Measurements from ENCODE around the gene RHOXF2B.
"Not testable (repeated sequence)": the region's sequence is repeated elsewhere in the genome, so short reads cannot be mapped to it uniquely, and the experiment has no call there.

The RHOXF2B gene

GRCh38 chrX:120090208-120090607 lies 12.7 kb upstream of the RHOXF2B start:
- DNase-seq (ENCODE audit: extremely low read depth, low read depth), result no peak
- H3K4me3 ChIP-seq (replicated peaks; ENCODE audit: low read depth, low read length), result no peak overlapping the region
- TF ChIP-seq, protein P1, sequence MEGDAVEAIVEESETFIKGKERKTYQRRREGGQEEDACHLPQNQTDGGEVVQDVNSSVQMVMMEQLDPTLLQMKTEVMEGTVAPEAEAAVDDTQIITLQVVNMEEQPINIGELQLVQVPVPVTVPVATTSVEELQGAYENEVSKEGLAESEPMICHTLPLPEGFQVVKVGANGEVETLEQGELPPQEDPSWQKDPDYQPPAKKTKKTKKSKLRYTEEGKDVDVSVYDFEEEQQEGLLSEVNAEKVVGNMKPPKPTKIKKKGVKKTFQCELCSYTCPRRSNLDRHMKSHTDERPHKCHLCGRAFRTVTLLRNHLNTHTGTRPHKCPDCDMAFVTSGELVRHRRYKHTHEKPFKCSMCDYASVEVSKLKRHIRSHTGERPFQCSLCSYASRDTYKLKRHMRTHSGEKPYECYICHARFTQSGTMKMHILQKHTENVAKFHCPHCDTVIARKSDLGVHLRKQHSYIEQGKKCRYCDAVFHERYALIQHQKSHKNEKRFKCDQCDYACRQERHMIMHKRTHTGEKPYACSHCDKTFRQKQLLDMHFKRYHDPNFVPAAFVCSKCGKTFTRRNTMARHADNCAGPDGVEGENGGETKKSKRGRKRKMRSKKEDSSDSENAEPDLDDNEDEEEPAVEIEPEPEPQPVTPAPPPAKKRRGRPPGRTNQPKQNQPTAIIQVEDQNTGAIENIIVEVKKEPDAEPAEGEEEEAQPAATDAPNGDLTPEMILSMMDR (IDR thresholded peaks at IDR 0.05; ENCODE audit: low read depth, low read length, missing control alignments), result no peak

DNA sequence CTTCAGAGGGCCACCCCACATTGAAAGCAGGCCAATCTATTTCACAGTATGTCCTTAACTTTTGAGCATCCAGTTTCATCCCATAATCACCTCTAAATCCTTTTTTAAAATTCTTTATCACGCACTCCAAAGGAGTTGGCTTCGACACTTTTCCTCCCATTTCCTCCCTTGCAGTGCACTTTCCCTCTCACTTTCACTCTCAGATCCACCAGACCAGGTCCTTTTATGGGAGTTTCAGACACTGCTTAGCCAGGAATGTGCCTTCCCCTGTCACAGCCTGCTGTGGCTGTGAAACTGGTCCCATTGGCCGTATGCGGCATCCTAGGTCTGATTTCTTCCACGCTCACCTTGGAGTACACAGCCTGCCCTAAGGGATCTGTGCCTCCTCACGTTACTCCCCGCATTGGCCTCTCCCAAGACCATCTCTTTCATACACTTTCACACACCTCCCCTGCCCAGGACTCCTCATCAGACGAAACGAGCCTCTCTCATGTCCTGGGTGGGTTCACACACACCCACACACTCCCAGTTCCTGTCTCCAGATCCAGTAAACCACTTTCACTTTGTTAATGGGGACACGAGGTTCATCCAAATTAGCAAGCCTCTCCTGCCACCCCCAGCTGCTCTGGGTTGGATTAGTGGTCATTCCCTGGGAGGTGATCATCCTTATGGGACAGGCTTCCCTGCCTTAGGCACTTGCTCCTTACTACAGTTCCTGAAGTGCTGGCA lies 10.0 kb upstream of the RHOXF2B start:
- DNase-seq (ENCODE audit: extremely low read depth, low read depth), result no peak
- TF ChIP-seq, protein P1 (IDR thresholded peaks at IDR 0.05; ENCODE audit: low read depth, low read length, missing control alignments), result no peak

DNA sequence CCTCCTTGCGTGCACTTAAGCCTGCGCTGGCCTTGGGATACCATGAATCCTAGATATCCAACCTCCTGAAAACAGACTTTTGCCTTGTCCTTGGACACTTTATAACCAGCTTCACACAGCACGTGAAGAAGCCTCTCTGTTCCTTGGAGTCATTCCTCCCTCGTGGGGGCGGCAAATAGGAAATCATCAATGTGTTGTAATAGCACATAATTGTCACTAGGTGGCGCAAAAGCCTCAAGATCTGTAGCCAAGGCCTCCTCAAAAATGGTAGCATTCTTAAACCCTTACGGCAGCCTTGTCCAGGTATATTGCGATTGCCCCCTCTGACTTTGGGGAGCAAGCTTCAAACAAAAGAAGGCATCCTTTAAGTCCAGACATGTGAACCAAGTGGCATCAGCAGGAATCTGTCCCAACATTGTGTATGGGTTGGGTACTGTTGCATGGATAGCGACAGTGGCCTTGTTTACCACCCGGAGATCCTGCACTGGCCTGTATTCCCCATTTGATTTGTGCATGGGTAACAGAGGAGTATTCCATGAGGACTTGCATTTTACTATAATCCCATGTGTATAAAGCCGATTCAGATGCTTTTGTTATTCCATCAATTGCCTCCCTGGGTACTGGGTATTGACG lies 8.2 kb upstream of the RHOXF2B start:
- DNase-seq (ENCODE audit: extremely low read depth, low read depth); H3K4me3 ChIP-seq (replicated peaks; ENCODE audit: low read depth, low read length): not testable (repeated sequence)

More for the DNA sequence above, 10.0 kb upstream of the RHOXF2B start:
- H3K4me3 ChIP-seq (replicated peaks; ENCODE audit: low read depth, low read length), result no peak overlapping the region

GRCh38 chrX:120066169-120066568 lies 11.3 kb downstream of the RHOXF2B start:
- not testable (repeated sequence) for DNase-seq (ENCODE audit: extremely low read depth, low read depth); H3K4me3 ChIP-seq (replicated peaks; ENCODE audit: low read depth, low read length)

GRCh38 chrX:120042712-120043111 lies 34.8 kb downstream of the RHOXF2B start:
- H3K4me3 ChIP-seq (replicated peaks; ENCODE audit: low read depth, low read length); DNase-seq (ENCODE audit: extremely low read depth, low read depth): not testable (repeated sequence)

GRCh38 chrX:120042247-120042646 lies 35.2 kb downstream of the RHOXF2B start:
- H3K4me3 ChIP-seq (replicated peaks; ENCODE audit: low read depth, low read length); DNase-seq (ENCODE audit: extremely low read depth, low read depth): not testable (repeated sequence)

DNA sequence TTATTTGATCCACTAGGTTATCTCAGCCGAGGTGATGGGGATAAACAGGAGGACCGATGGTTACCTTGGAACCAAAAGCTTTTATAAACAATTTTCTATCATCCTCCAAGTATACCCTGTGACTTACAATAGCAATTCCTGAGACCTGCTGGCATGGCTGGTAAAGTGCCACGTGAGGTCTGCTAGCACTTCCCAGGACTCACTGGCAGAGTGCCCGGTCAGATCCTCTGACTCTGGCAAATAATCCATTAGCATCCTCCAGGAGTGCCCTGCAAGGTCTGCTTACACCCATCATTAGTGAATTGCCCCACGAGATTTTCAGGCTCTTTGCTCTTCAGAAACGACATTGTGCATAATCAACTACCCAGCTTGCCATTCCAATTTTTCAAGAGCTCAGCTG lies 37.3 kb downstream of the RHOXF2B start:
- DNase-seq (ENCODE audit: extremely low read depth, low read depth); H3K4me3 ChIP-seq (replicated peaks; ENCODE audit: low read depth, low read length): not testable (repeated sequence)

DNA sequence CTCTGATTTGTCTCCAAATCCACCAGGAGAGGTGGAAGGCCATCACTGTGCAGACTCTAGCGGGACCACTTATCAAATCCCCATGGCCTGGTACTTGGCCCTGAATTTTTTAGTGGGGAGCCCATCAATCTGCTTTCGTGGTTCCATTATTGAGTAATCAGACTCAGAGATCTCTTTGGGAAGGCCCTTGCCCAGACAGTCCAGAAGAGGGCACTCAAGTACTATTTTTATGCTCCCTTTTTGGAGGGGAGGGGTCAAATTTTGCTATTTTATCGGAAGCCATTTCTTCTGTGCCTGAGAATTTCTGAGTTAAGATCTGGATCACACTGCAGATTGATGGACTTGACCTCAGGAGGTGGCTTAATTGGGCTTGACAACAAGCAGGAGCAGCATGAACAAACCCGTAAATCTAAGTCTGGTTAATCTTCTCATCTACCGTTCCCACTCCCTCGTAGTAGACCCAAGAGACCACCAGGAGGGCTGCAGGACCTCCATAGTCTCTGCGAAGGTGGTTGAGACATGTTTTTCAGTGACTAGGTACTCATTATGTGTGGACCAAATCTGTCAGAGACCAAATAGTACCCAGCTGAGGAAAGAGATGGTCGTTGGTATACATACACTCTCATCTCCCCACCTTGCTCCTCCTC lies 38.3 kb downstream of the RHOXF2B start:
- not testable (repeated sequence) for H3K4me3 ChIP-seq (replicated peaks; ENCODE audit: low read depth, low read length)

GRCh38 chrX:120036704-120037103 lies 40.8 kb downstream of the RHOXF2B start:
- no peak overlapping the region for H3K4me3 ChIP-seq (replicated peaks; ENCODE audit: low read depth, low read length)
- TF ChIP-seq, protein P1 (IDR thresholded peaks at IDR 0.05; ENCODE audit: low read depth, low read length, missing control alignments), result no peak
- DNase-seq (ENCODE audit: extremely low read depth, low read depth), result no peak

More for the DNA sequence above, 38.3 kb downstream of the RHOXF2B start:
- not testable (repeated sequence) for DNase-seq (ENCODE audit: extremely low read depth, low read depth)

DNA sequence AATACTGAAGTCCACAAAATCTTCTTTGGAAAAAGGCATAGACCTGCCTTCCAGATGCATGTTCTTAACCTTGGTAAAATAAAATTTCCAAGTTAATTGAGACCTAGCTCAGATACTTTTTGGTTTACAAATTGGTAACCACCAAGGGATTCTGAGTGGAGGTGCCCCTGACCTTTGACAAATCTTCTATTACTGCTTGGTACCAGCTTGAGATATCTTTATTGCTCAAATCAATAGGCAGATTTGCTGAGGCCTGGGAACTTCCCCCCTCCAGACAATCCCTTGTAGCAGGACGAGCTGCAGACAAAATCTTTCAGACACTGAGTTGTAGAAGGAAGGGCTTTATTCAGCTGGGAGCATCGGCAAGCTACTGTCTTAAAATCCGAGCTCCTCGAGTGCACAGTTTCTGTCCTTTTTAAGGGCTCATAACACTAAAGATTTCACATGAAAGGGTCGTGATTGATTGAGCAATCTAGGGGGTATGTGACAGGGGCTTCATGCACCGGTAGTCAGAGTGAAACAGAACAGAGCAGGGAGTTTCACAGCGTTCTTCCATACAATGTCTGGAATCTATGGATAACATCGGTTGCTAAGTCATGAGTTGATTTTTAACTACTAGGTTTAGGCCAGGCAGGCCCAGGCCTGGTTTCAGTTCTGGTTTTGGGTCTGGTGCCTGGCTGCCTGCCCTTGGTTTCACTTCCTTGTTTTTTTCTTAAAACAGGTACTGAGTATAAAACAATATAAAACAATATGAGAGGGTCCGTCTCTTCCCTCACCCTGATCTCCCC lies 41.8 kb downstream of the RHOXF2B start:
- DNase-seq (ENCODE audit: extremely low read depth, low read depth); H3K4me3 ChIP-seq (replicated peaks; ENCODE audit: low read depth, low read length): not testable (repeated sequence)
